ENCODE results near the gene STX1B.

Gene STX1B

DNA sequence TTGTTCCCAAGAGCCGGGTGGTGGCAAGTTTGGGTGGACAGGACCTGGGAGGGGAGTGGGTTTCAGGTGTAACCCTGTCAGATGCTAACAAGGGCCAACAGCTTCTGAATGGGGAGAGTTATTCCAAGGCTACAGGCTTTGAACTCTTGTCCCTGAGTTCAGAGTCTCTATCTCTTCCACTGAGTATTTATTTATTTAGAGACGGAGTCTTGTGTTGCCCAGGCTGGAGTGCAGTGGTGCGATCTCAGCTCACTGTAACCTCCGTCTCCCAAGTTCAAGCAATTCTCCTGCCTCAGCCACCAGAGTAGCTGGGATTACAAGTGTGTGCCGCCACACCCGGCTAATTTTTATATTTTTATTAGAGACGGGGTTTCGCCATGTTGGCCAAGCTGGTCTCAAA, 55.4 kb downstream of the STX1B start:
- TF ChIP-seq, protein P1, sequence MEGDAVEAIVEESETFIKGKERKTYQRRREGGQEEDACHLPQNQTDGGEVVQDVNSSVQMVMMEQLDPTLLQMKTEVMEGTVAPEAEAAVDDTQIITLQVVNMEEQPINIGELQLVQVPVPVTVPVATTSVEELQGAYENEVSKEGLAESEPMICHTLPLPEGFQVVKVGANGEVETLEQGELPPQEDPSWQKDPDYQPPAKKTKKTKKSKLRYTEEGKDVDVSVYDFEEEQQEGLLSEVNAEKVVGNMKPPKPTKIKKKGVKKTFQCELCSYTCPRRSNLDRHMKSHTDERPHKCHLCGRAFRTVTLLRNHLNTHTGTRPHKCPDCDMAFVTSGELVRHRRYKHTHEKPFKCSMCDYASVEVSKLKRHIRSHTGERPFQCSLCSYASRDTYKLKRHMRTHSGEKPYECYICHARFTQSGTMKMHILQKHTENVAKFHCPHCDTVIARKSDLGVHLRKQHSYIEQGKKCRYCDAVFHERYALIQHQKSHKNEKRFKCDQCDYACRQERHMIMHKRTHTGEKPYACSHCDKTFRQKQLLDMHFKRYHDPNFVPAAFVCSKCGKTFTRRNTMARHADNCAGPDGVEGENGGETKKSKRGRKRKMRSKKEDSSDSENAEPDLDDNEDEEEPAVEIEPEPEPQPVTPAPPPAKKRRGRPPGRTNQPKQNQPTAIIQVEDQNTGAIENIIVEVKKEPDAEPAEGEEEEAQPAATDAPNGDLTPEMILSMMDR (IDR thresholded peaks at IDR 0.05) = no peak

DNA sequence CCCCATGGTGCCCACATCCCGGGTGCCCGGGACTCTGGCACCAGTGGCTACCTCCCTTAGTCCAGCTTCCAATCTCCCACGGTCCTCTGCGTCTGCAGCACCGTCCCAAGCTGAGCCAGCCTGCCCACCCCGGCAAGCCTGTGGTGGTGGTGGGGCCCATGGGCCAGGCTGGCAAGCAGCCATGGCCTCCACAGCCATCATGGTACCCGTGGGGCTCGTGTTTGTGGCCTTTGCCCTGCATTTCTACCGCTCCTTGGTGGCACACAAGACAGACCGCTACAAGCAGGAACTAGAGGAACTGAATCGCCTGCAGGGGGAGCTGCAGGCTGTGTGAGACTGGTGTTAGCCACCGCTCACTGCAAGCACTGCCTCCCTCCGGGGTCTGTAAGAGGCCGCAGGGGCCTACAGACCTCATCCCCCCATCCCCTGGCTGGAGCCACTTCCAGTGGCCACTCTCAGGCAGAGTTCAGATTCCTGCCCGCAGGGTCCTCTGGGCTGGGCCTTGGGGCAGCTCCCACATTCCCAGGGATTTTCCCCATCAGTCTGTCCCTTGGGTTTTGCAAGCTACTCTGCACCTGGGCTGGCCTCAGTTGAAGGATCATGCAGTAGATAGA, 56.8 kb downstream of the STX1B start:
- TF ChIP-seq, protein P1 (IDR thresholded peaks at IDR 0.05) = peak; percentile 52

GRCh38 chr16:30953111-30953510, 57.3 kb downstream of the STX1B start:
- TF ChIP-seq, protein P1 (IDR thresholded peaks at IDR 0.05) = no peak

- TF ChIP-seq, protein P1 (IDR thresholded peaks at IDR 0.05) = no peak
Measured at GRCh38 chr16:30951750-30952149, 58.7 kb downstream of the STX1B start.

- TF ChIP-seq, protein P1 (IDR thresholded peaks at IDR 0.05) = no peak
Measured at GRCh38 chr16:30951193-30951592, 59.2 kb downstream of the STX1B start.

GRCh38 chr16:30950516-30951065, 59.8 kb downstream of the STX1B start:
- TF ChIP-seq, protein P1 (IDR thresholded peaks at IDR 0.05) = no peak

DNA sequence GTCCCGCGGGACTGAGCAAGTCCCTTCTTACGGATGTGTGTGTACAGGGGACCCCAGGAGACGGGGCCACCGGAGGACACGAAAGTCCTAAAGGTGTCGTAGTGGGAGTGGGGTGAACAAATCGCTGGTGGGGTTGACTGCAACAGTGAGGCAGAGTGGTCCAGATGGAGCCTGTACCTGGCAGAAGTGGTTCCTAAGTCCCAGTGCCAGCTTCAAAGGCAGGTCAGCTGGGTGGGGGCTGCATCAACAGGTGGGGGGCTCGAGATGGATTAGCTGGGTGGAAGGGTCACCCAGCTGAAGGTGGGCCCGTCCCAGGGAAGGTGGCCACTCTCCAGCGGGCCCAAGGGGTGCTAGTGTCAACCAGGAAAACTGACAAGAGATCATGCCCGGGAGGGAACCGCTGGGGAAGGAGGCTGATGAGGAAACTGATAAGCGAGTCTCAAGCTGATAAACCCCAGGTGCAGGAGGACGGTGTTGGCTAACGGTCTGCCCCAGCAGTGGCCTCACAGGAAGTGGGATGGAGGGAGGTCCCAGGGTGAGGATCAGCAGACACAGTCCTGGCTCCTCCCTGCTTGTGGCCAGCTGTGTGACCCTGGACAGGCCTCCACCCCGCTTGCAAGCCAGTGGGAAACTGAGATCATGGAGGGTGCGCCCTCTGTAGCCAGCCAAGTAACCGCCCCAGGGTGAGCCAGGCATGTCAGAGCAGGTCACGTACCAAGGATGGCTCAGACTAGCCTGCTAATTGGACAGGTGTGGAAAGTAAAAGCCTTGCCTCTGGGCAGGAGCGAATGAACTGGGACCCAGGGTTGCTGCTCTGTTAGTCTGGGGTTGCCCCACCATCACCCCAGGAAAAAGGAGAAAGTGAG, 60.6 kb downstream of the STX1B start:
- TF ChIP-seq, protein P1 (IDR thresholded peaks at IDR 0.05) = no peak
